Measurements from ENCODE around the gene KLRC1.

GRCh38 chr12:10457760-10458159 is 4.6 kb upstream of the KLRC1 start:
- TF ChIP-seq CTCF (conservative IDR thresholded peaks at IDR 0.05; ENCODE audit: low read depth, low read length): no peak
- no peak for TF ChIP-seq EZH2 (IDR thresholded peaks at IDR 0.05; ENCODE audit: borderline replicate concordance, low read depth, low read length, poor library complexity, severe bottlenecking)

All from A673 (cell line).